Measurements from ENCODE around the gene PDLIM5.

The PDLIM5 gene

GRCh38 chr4:94419956-94420355 lies 31.8 kb upstream of the PDLIM5 start:
- in situ Hi-C loops (cut with HindIII; ENCODE audit: low sequenced_read_pairs) = no loop called here
- DNase-seq (ENCODE audit: low read depth) = no peak
- no peak overlapping the region for H3K4me3 ChIP-seq (ENCODE audit: low read depth, low read length)
- no peak for TF ChIP-seq CTCF (IDR thresholded peaks at IDR 0.05; ENCODE audit: low read depth, low read length, missing control alignments)

GRCh38 chr4:94420356-94420755 lies 31.4 kb upstream of the PDLIM5 start:
- no peak for TF ChIP-seq CTCF (IDR thresholded peaks at IDR 0.05; ENCODE audit: low read depth, low read length, missing control alignments)
- in situ Hi-C loops (cut with HindIII; ENCODE audit: low sequenced_read_pairs) = no loop called here
- H3K4me3 ChIP-seq (ENCODE audit: low read depth, low read length) = no peak overlapping the region
- DNase-seq (ENCODE audit: low read depth) = no peak

DNA sequence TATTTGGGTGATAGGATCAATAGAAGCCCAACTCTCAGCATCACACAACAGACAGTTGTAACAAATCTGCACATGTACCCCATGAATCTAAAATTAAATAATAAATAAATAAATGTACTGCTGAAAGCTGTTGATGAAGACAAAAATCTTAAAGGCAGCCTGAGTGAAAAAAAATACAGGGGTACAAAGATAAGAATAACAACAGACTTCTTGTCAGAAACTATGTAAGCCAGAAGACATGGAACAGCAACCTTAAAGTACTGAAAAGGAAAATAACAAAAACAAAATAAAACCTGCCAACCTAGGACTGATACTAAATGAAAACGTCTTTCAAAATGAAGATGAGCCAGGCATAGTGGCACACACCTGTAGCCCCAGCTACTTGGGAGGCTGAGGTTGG lies 25.0 kb upstream of the PDLIM5 start:
- in situ Hi-C loops (cut with HindIII; ENCODE audit: low sequenced_read_pairs) = no loop called here

DNA sequence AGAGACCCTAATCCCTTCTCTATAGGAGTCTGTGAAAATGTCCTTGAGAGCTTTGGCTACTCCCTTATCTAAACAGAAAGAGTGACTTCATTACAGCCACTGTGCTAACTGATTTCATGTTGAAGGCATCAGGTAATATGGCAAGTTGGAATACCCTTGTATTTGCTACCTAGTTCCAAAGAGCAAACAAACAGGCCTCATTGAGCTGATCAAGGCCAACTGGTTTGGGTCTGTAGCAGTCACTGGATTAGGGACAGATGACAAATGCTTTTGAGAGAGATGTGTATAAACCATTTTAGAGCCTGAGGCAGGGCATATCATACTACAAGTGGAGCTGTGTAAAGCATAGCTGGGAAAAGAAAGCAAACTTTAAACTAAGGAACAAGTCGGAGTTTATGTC lies 22.9 kb upstream of the PDLIM5 start:
- no peak for DNase-seq (ENCODE audit: low read depth)
- no peak for TF ChIP-seq CTCF (IDR thresholded peaks at IDR 0.05; ENCODE audit: low read depth, low read length, missing control alignments)
- in situ Hi-C loops (cut with HindIII; ENCODE audit: low sequenced_read_pairs) = no loop called here
- H3K4me3 ChIP-seq (ENCODE audit: low read depth, low read length) = no peak overlapping the region

More for the DNA sequence above, 25.0 kb upstream of the PDLIM5 start:
- no peak for TF ChIP-seq CTCF (IDR thresholded peaks at IDR 0.05; ENCODE audit: low read depth, low read length, missing control alignments)
- no peak for DNase-seq (ENCODE audit: low read depth)
- no peak overlapping the region for H3K4me3 ChIP-seq (ENCODE audit: low read depth, low read length)

DNA sequence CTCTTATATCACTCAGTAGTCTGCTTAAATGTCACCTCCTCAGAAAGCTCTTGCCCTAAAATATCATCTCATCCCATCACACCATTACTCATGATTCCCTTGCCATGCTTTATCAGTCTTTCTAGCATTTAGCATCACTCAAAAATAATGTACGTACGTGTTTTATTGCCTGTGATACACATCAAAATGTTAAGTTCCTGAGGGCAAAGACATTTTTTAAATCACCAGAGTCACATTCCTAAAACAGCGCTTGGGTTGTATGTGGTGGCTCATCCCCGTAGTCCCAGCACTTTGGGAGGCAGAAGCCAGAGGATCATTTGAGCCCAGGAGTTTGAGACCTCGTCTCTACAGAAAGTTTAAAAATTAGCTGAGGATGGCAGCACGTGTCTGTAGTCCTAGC lies 21.3 kb upstream of the PDLIM5 start:
- in situ Hi-C loops (cut with HindIII; ENCODE audit: low sequenced_read_pairs) = no loop called here
- H3K4me3 ChIP-seq (ENCODE audit: low read depth, low read length) = no peak overlapping the region
- no peak for DNase-seq (ENCODE audit: low read depth)
- no peak for TF ChIP-seq CTCF (IDR thresholded peaks at IDR 0.05; ENCODE audit: low read depth, low read length, missing control alignments)

DNA sequence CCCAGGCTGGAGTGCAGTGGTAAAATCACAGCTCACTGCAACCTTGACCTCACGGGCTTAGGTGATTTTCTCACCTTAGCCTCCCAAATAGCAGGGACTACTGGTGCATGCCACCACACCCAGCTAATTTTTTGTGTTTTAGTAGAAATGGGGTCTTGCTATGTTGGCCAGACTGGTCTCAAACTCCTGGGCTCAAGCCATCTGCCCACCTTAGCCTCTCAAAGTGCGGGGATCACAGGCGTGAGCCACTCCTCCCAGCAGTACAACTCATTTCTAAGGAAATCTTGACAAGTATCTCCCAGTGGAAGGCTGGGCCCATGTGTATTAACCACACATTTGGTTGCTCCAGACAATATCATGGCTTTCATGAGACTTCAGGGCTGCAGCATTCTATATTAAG lies 20.4 kb upstream of the PDLIM5 start:
- no peak overlapping the region for H3K4me3 ChIP-seq (ENCODE audit: low read depth, low read length)
- TF ChIP-seq CTCF (IDR thresholded peaks at IDR 0.05; ENCODE audit: low read depth, low read length, missing control alignments) = no peak
- DNase-seq (ENCODE audit: low read depth) = no peak
- in situ Hi-C loops (cut with HindIII; ENCODE audit: low sequenced_read_pairs) = no loop called here

DNA sequence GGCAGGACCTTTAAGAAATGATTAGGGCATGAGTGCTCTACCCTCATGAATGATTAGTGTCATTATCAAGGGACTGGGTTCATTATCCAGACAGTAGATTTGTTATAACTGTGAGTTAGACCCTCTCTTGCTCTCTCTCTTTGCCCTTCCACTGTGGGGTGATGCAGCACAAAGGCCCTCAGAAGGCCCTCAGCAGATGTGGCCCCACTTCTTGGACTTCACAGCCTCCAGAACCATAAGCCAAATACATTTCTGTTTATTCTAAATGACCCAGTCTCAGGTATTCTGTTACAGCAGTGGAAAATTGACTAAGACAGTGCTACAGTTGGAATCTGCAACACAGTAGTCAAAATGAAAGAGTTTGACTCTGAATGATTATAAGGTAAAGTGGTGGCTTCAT lies 17.2 kb upstream of the PDLIM5 start:
- in situ Hi-C loops (cut with HindIII; ENCODE audit: low sequenced_read_pairs) = no loop called here
- no peak overlapping the region for H3K4me3 ChIP-seq (ENCODE audit: low read depth, low read length)
- DNase-seq (ENCODE audit: low read depth) = no peak
- no peak for TF ChIP-seq CTCF (IDR thresholded peaks at IDR 0.05; ENCODE audit: low read depth, low read length, missing control alignments)
